ENCODE results near the gene CDC42BPA. TPM values are rescaled to one million over a fixed set of nuclear protein-coding genes. Genes with fewer than 3 reads are reported as not detected.

Gene CDC42BPA
- total and polyA plus RNA-seq, 2 of the 13 experiments (the other 11 are each of a cell fraction or from before 2014, with no cell fraction given), result 6.5 to 16.0 TPM

DNA sequence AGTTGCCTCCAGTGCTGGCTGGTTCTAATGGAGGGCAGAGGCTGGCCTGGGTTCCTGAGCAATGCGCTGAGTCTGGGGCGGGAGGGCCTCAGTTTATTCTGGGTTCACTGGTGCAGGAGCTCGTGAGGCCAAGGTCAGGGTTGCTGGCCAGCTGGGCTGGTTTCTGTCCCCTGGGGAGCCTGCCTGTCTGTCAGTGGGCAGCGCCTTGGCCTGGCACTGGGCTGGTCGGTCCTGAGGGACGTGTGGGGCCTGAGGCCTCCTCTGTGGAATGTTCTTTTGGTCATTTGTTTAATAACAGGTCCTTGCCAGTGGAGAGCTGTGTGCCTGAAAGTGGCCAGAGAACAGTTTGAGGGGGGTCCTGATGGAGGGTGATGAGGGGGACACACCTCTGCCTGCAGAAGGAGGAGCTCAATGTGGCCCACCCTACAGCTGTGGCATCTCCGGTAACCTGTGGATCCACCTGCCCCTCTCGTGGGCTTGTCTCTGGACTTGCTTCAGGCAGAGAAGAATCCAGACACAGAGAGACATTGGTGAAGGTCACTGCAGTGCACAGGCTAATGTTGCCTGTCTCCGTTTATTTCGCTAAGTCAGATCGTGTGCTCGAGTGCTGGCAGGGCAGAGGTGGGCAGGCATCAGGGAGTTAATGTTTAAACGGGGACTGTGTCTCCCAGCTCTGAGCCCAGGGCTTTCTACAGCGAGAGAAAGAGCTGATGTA is 343.6 kb downstream of the CDC42BPA start (continued):
- TF ChIP-seq HDAC1 (CRISPR knock-in tag; IDR thresholded peaks at IDR 0.05), result 0 out of 2 replicates have a peak, but pooled peaks have one; percentile 40
- no peak for TF ChIP-seq GZF1 (CRISPR knock-in tag; IDR thresholded peaks at IDR 0.05)
- TF ChIP-seq, protein P1, sequence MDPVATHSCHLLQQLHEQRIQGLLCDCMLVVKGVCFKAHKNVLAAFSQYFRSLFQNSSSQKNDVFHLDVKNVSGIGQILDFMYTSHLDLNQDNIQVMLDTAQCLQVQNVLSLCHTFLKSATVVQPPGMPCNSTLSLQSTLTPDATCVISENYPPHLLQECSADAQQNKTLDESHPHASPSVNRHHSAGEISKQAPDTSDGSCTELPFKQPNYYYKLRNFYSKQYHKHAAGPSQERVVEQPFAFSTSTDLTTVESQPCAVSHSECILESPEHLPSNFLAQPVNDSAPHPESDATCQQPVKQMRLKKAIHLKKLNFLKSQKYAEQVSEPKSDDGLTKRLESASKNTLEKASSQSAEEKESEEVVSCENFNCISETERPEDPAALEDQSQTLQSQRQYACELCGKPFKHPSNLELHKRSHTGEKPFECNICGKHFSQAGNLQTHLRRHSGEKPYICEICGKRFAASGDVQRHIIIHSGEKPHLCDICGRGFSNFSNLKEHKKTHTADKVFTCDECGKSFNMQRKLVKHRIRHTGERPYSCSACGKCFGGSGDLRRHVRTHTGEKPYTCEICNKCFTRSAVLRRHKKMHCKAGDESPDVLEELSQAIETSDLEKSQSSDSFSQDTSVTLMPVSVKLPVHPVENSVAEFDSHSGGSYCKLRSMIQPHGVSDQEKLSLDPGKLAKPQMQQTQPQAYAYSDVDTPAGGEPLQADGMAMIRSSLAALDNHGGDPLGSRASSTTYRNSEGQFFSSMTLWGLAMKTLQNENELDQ (CRISPR knock-in tag; IDR thresholded peaks at IDR 0.05; ENCODE audit: borderline replicate concordance), result no peak
- TF ChIP-seq ZNF660 (CRISPR knock-in tag; IDR thresholded peaks at IDR 0.05; ENCODE audit: borderline replicate concordance, low read depth), result no peak
- TF ChIP-seq XBP1 (CRISPR knock-in tag; IDR thresholded peaks at IDR 0.05), result no peak
- no peak for TF ChIP-seq SOX13 (IDR thresholded peaks at IDR 0.05)
- TF ChIP-seq SOX13 (CRISPR knock-in tag; conservative IDR thresholded peaks at IDR 0.05 in 1 of 2, IDR thresholded peaks at IDR 0.05 in 1 of 2), result peak in 1 of 2 experiments; percentile 3; a peak in 1 of 4 replicates
- no peak for TF ChIP-seq ZFP37 (CRISPR knock-in tag; IDR thresholded peaks at IDR 0.05; ENCODE audit: borderline replicate concordance)
- TF ChIP-seq, protein P2, sequence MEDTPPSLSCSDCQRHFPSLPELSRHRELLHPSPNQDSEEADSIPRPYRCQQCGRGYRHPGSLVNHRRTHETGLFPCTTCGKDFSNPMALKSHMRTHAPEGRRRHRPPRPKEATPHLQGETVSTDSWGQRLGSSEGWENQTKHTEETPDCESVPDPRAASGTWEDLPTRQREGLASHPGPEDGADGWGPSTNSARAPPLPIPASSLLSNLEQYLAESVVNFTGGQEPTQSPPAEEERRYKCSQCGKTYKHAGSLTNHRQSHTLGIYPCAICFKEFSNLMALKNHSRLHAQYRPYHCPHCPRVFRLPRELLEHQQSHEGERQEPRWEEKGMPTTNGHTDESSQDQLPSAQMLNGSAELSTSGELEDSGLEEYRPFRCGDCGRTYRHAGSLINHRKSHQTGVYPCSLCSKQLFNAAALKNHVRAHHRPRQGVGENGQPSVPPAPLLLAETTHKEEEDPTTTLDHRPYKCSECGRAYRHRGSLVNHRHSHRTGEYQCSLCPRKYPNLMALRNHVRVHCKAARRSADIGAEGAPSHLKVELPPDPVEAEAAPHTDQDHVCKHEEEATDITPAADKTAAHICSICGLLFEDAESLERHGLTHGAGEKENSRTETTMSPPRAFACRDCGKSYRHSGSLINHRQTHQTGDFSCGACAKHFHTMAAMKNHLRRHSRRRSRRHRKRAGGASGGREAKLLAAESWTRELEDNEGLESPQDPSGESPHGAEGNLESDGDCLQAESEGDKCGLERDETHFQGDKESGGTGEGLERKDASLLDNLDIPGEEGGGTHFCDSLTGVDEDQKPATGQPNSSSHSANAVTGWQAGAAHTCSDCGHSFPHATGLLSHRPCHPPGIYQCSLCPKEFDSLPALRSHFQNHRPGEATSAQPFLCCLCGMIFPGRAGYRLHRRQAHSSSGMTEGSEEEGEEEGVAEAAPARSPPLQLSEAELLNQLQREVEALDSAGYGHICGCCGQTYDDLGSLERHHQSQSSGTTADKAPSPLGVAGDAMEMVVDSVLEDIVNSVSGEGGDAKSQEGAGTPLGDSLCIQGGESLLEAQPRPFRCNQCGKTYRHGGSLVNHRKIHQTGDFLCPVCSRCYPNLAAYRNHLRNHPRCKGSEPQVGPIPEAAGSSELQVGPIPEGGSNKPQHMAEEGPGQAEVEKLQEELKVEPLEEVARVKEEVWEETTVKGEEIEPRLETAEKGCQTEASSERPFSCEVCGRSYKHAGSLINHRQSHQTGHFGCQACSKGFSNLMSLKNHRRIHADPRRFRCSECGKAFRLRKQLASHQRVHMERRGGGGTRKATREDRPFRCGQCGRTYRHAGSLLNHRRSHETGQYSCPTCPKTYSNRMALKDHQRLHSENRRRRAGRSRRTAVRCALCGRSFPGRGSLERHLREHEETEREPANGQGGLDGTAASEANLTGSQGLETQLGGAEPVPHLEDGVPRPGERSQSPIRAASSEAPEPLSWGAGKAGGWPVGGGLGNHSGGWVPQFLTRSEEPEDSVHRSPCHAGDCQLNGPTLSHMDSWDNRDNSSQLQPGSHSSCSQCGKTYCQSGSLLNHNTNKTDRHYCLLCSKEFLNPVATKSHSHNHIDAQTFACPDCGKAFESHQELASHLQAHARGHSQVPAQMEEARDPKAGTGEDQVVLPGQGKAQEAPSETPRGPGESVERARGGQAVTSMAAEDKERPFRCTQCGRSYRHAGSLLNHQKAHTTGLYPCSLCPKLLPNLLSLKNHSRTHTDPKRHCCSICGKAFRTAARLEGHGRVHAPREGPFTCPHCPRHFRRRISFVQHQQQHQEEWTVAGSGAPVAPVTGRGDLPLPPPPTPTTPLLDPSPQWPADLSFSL (CRISPR knock-in tag; IDR thresholded peaks at IDR 0.05), result no peak
- TF ChIP-seq, protein P3, sequence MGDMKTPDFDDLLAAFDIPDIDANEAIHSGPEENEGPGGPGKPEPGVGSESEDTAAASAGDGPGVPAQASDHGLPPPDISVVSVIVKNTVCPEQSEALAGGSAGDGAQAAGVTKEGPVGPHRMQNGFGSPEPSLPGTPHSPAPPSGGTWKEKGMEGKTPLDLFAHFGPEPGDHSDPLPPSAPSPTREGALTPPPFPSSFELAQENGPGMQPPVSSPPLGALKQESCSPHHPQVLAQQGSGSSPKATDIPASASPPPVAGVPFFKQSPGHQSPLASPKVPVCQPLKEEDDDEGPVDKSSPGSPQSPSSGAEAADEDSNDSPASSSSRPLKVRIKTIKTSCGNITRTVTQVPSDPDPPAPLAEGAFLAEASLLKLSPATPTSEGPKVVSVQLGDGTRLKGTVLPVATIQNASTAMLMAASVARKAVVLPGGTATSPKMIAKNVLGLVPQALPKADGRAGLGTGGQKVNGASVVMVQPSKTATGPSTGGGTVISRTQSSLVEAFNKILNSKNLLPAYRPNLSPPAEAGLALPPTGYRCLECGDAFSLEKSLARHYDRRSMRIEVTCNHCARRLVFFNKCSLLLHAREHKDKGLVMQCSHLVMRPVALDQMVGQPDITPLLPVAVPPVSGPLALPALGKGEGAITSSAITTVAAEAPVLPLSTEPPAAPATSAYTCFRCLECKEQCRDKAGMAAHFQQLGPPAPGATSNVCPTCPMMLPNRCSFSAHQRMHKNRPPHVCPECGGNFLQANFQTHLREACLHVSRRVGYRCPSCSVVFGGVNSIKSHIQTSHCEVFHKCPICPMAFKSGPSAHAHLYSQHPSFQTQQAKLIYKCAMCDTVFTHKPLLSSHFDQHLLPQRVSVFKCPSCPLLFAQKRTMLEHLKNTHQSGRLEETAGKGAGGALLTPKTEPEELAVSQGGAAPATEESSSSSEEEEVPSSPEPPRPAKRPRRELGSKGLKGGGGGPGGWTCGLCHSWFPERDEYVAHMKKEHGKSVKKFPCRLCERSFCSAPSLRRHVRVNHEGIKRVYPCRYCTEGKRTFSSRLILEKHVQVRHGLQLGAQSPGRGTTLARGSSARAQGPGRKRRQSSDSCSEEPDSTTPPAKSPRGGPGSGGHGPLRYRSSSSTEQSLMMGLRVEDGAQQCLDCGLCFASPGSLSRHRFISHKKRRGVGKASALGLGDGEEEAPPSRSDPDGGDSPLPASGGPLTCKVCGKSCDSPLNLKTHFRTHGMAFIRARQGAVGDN (CRISPR knock-in tag; IDR thresholded peaks at IDR 0.05), result peak; percentile 89
- TF ChIP-seq NFKB2 (CRISPR knock-in tag; IDR thresholded peaks at IDR 0.05; ENCODE audit: borderline replicate concordance), result 0 out of 2 replicates have a peak, but pooled peaks have one; percentile 31
- no peak for TF ChIP-seq REXO4 (CRISPR knock-in tag; IDR thresholded peaks at IDR 0.05; ENCODE audit: borderline replicate concordance)
